ENCODE measurements around the gene RAPGEF2. TPM values are rescaled to one million over a fixed set of nuclear protein-coding genes. Genes with fewer than 3 reads are reported as not detected.

RAPGEF2 gene
- polyA plus RNA-seq, 1 experiment: 19.6 TPM

GRCh38 chr4:159220353-159220752 lies 117.5 kb downstream of the RAPGEF2 start:
- no peak overlapping the region for H3K4me3 ChIP-seq (ENCODE audit: low read depth, low read length)
- no peak for DNase-seq (ENCODE audit: low read depth)
- no peaks in the 10 kb centered on the region for H3K27me3 ChIP-seq (ENCODE audit: control insufficient read depth, insufficient read depth, low read length)
- TF ChIP-seq CTCF (IDR thresholded peaks at IDR 0.05; ENCODE audit: insufficient read depth, low read depth, low read length): no peak
- no peaks in the 10 kb centered on the region for H3K36me3 ChIP-seq (ENCODE audit: control insufficient read depth, insufficient read depth, low read length)
- CTCF ChIA-PET: interaction anchor here (0.6 kb wide), 1 partner anchor 269 kb away, joined by 3 read pairs; no protein-coding TSS in a partner anchor
- POLR2A ChIA-PET: no interaction called here

GRCh38 chr4:159221280-159221679 lies 118.4 kb downstream of the RAPGEF2 start:
- H3K36me3 ChIP-seq (ENCODE audit: control insufficient read depth, insufficient read depth, low read length): no peaks in the 10 kb centered on the region
- H3K4me3 ChIP-seq (ENCODE audit: low read depth, low read length): no peak overlapping the region
- DNase-seq (ENCODE audit: low read depth): no peak
- ChIA-PET CTCF (interaction anchor here (0.6 to 0.9 kb wide), 2 partner anchors 9 to 171 kb away, joined by 3 read pairs; no protein-coding TSS in a partner anchor), POLR2A (no interaction called here)
- TF ChIP-seq CTCF (IDR thresholded peaks at IDR 0.05; ENCODE audit: insufficient read depth, low read depth, low read length): no peak
- no peaks in the 10 kb centered on the region for H3K27me3 ChIP-seq (ENCODE audit: control insufficient read depth, insufficient read depth, low read length)

- no peak for DNase-seq (ENCODE audit: low read depth)
- H3K4me3 ChIP-seq (ENCODE audit: low read depth, low read length): no peak overlapping the region
- H3K27me3 ChIP-seq (ENCODE audit: control insufficient read depth, insufficient read depth, low read length): no peaks in the 10 kb centered on the region
- no peaks in the 10 kb centered on the region for H3K36me3 ChIP-seq (ENCODE audit: control insufficient read depth, insufficient read depth, low read length)
- no peak for TF ChIP-seq CTCF (IDR thresholded peaks at IDR 0.05; ENCODE audit: insufficient read depth, low read depth, low read length)
- CTCF ChIA-PET: interaction anchor here (0.5 to 0.9 kb wide), 3 partner anchors 10 to 231 kb away, joined by 3 read pairs; no protein-coding TSS in a partner anchor
- POLR2A ChIA-PET: no interaction called here
These were observed 119.2 kb downstream of the RAPGEF2 start for GRCh38 chr4:159222043-159222552.

- ChIA-PET CTCF (interaction anchor here (1.6 kb wide), 1 partner anchor 43 kb away, joined by 4 read pairs; no protein-coding TSS in a partner anchor), POLR2A (no interaction called here)
- Histone ChIP-seq H3K36me3 (ENCODE audit: control insufficient read depth, insufficient read depth, low read length) (no peaks in the 10 kb centered on the region), H3K27me3 (ENCODE audit: control insufficient read depth, insufficient read depth, low read length) (no peaks in the 10 kb centered on the region), H3K4me3 (ENCODE audit: low read depth, low read length) (no peak overlapping the region)
- no peak for DNase-seq (ENCODE audit: low read depth)
- TF ChIP-seq CTCF (IDR thresholded peaks at IDR 0.05; ENCODE audit: insufficient read depth, low read depth, low read length): no peak
These were observed 121.5 kb downstream of the RAPGEF2 start for GRCh38 chr4:159224408-159224807.

- Histone ChIP-seq H3K36me3 (ENCODE audit: control insufficient read depth, insufficient read depth, low read length) (no peaks in the 10 kb centered on the region), H3K4me3 (ENCODE audit: low read depth, low read length) (no peak overlapping the region), H3K27me3 (ENCODE audit: control insufficient read depth, insufficient read depth, low read length) (no peaks in the 10 kb centered on the region)
- CTCF ChIA-PET: interaction anchor here (1.0 to 1.5 kb wide), 3 partner anchors 15 to 131 kb away, joined by 3 to 7 read pairs (median 4); no protein-coding TSS in a partner anchor
- no peak for TF ChIP-seq CTCF (IDR thresholded peaks at IDR 0.05; ENCODE audit: insufficient read depth, low read depth, low read length)
- POLR2A ChIA-PET: no interaction called here
- DNase-seq (ENCODE audit: low read depth): no peak
These were observed 124.5 kb downstream of the RAPGEF2 start for GRCh38 chr4:159227378-159227777.
